Activated B cell treated with CpG ODN at 0.5 μM for 24 hours (primary cell): ENCODE data around the gene ZMYND10. TPM values are rescaled to one million over a fixed set of nuclear protein-coding genes. Genes with fewer than 3 reads are reported as not detected.

Experiments used
- ATAC-seq: fragments of 200-7000 bp; cut with Tn5 transposase; one replicate; pipeline ENCODE4 v1.10.0; 2021; ENCODE audit warnings: low read depth, mild to moderate bottlenecking, moderate library complexity
- CTCF ChIA-PET: fragments of 350-600 bp; sonication (Branson Sonifier 250); formaldehyde crosslinking; loops from one replicate; lab custom pipeline; 2021; ENCODE audit warnings: antibody characterized with exemption; lab: Charles Lee
- POLR2A ChIA-PET: fragments of 350-600 bp; sonication (Branson Sonifier 250); formaldehyde crosslinking; loops from one replicate; lab custom pipeline; 2021; ENCODE audit warnings: antibody characterized with exemption; lab: Charles Lee
- DNase-seq: peaks from one replicate; pipeline ENCODE4 v3.0.0; 2022
- H3K27ac Mint-ChIP-seq: one replicate; pipeline ENCODE4 v1.8.0; 2020; ENCODE audit warnings: mixed read lengths
- H3K27me3 Mint-ChIP-seq: one replicate; pipeline ENCODE4 v1.8.0; 2021; ENCODE audit warnings: mixed read lengths
- H3K36me3 Mint-ChIP-seq: one replicate; pipeline ENCODE4 v1.8.0; 2021; ENCODE audit warnings: low read depth, mixed read lengths
- H3K4me1 Mint-ChIP-seq: one replicate; pipeline ENCODE4 v1.8.0; 2021; ENCODE audit warnings: mixed read lengths
- H3K4me3 Mint-ChIP-seq: one replicate; pipeline ENCODE4 v1.8.0; 2020; ENCODE audit warnings: mild to moderate bottlenecking, mixed read lengths
- H3K9me3 Mint-ChIP-seq: one replicate; pipeline ENCODE4 v1.8.0; 2020; ENCODE audit warnings: mixed read lengths
- CTCF ChIP-seq: fragments of 200-600 bp; IDR thresholded peaks from one replicate; pipeline ENCODE4 v1.8.0; 2022; ENCODE audit warnings: antibody characterized with exemption, mild to moderate bottlenecking
- intact Hi-C: fragments of 100-400 bp; cut with micrococcal nuclease; formaldehyde crosslinking; loops from one replicate; pipeline ENCODE4 v1.15.1; 2024
- total RNA-seq: library from RNA; stranded (reverse); gene quantifications from 2 replicates; pipeline ENCODE4 v1.2.3, GENCODE V29; 2022

Gene ZMYND10
- total RNA-seq, 1 donor from 2014 or later = 0.64 TPM

DNA sequence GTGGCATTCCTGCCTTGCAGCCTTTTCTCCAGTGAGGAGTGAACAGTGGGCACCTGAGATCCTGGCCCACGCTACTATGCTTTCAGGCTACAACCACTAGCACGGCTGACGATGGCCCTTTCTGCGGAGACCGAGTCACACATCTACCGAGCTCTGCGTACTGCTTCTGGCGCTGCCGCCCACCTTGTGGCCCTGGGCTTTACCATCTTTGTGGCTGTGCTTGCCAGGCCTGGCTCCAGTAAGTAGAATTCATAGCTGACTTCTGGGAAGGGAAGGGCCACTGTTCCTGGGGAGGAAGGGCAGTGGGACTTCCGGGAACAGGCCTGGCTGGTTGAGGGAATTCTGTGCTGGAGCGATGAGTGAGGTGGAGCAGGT lies 5.8 kb upstream of the ZMYND10 start:
- Mint-ChIP-seq H3K4me3 (peak overlapping the region; percentile 97), H3K4me1 (peaks cover 60% of the 10 kb centered on the region), H3K9me3 (no peaks in the 10 kb centered on the region), H3K27ac (peak overlapping the region; percentile 99), H3K27me3 (no peaks in the 10 kb centered on the region), H3K36me3 (peaks cover 50% of the 10 kb centered on the region)
- POLR2A ChIA-PET = interaction anchor here (0.9 to 6.9 kb wide), 13 partner anchors 8 to 1257 kb away, joined by 3 to 195 read pairs (median 14); partner anchors contain the start of genes C3orf18, HEMK1, HYAL3 and NAA80
- intact Hi-C loops = loop anchor here (1.0 to 10.0 kb wide), 6 partner anchors 8 to 1703 kb away; partner anchors contain the start of genes DUSP7, HEMK1, HYAL3 and MAPKAPK3
- TF ChIP-seq CTCF = no peak
- ATAC-seq (no peak), DNase-seq (no peak)
- CTCF ChIA-PET = interaction anchor here (1.1 to 5.5 kb wide), 3 partner anchors 11 to 191 kb away, joined by 3 to 64 read pairs (median 6); partner anchors contain the start of gene RASSF1

DNA sequence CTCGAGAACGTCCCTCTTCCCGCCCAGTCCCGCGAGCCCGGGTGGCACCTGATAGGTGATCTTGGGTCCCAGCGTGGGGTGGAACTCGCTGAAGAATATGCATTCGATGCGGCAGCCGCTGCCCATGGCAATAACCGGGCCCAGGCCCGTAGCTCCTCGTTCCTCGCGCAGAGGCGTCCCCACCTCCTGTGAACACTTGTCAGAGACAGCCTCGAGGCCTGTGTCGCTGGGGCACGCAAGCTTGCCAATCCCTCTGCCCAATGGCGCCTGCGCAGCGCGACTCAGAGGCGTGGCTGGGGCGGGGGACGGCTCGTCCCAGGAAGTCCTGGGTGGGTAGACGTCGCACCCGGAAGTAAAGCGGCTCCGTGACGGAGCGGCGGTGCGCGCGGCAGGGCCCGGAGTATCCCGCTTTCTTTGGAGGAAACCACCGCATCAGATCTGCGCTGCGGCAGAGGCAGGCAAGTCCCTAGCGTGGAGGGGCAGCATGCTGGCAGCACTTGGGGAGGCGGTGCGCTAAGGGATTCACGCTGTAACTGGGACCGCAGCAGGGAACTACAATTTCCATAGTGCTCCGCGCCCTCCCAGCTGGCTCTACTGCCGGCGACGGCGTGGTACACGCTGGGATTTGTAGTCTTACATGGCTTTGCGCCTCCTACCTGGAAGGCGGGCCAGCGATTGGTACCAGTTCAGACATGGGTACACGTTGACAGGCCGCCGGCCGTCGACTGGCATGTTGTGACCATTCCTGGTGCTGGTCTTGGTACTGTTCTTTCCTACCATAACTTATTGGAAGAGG lies 5.2 kb upstream of the ZMYND10 start, which contains the start of the genes CYB561D2 and NPRL2:
Gene CYB561D2 (plus strand): TSS at position 336 of the 796 bp plus-strand sequence. CDS start 572 bp downstream, outside the sequence.
Gene NPRL2 (minus strand): TSS at position 249 of the 796 bp plus-strand sequence. CDS start 123 bp downstream, at position 126.
- DNase-seq (peak; percentile 99), ATAC-seq (peak; percentile 89)
- Mint-ChIP-seq H3K36me3 (peaks cover 46% of the 10 kb centered on the region), H3K4me3 (peak within 1 kb of the TSS; percentile 97), H3K9me3 (no peaks in the 10 kb centered on the region), H3K4me1 (peaks cover 60% of the 10 kb centered on the region), H3K27ac (peak within 1 kb of the TSS; percentile 99), H3K27me3 (no peaks in the 10 kb centered on the region)
- intact Hi-C loops = loop anchor here (1.0 to 10.0 kb wide), 10 partner anchors 9 to 1704 kb away; partner anchors contain the start of genes CISH, DUSP7, HEMK1 and HYAL3
- CTCF ChIA-PET = interaction anchor here (0.7 to 5.5 kb wide), 4 partner anchors 10 to 222 kb away, joined by 3 to 64 read pairs (median 4); partner anchors contain the start of gene RASSF1
- TF ChIP-seq CTCF = no peak
- POLR2A ChIA-PET = interaction anchor here (0.5 to 6.9 kb wide), 18 partner anchors 9 to 1257 kb away, joined by 3 to 195 read pairs (median 8); partner anchors contain the start of genes C3orf18, HEMK1, HYAL3 and IFRD2

DNA sequence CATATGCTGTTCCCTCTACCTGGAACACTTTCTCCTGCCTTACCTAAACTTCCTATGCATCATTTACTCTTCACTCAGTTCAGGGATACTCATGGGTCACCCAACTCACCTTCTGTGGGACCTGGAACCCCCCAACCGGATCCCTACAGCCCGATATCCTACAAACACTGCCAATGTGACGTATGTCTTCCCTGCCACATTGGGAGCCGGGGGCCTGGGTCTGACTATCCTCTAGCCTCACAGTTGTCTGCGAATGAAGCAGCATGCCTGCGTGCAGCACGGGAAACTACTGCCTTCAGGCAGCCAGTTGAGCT lies 4.6 kb upstream of the ZMYND10 start:
- Mint-ChIP-seq H3K9me3 (no peaks in the 10 kb centered on the region), H3K36me3 (peaks cover 41% of the 10 kb centered on the region), H3K27ac (peak overlapping the region; percentile 99), H3K27me3 (no peaks in the 10 kb centered on the region), H3K4me3 (peak overlapping the region; percentile 97), H3K4me1 (peaks cover 59% of the 10 kb centered on the region)
- POLR2A ChIA-PET = interaction anchor here (0.6 to 6.9 kb wide), 14 partner anchors 8 to 240 kb away, joined by 3 to 195 read pairs (median 12); partner anchors contain the start of genes C3orf18, HEMK1, HYAL3 and IFRD2
- CTCF ChIA-PET = interaction anchor here (1.1 to 5.5 kb wide), 3 partner anchors 10 to 192 kb away, joined by 3 to 64 read pairs (median 6); partner anchors contain the start of gene RASSF1
- DNase-seq = no peak
- no peak for TF ChIP-seq CTCF
- ATAC-seq = no peak
- intact Hi-C loops = loop anchor here (1.0 to 10.0 kb wide), 6 partner anchors 10 to 1705 kb away; partner anchors contain the start of genes CISH, DUSP7, IFRD2 and MAPKAPK3

GRCh38 chr3:50347187-50347813 lies 1.8 kb upstream of the ZMYND10 start:
- Mint-ChIP-seq H3K27me3 (no peaks in the 10 kb centered on the region), H3K27ac (peak overlapping the region; percentile 63), H3K9me3 (no peaks in the 10 kb centered on the region), H3K4me3 (no peak overlapping the region), H3K4me1 (peaks cover 58% of the 10 kb centered on the region), H3K36me3 (peaks cover 19% of the 10 kb centered on the region)
- CTCF ChIA-PET = interaction anchor here (0.8 to 5.5 kb wide), 8 partner anchors 9 to 269 kb away, joined by 3 to 64 read pairs (median 4); partner anchors contain the start of genes CISH and TMEM115
- peak; percentile 59 for DNase-seq
- TF ChIP-seq CTCF = no peak
- ATAC-seq = peak; percentile 15
- POLR2A ChIA-PET = interaction anchor here (0.6 to 6.9 kb wide), 7 partner anchors 9 to 1024 kb away, joined by 3 to 195 read pairs (median 4); partner anchors contain the start of gene RASSF1
- intact Hi-C loops = loop anchor here (1.0 kb wide), 1 partner anchor 89 kb away; no protein-coding TSS in a partner anchor
